GM13976 (cell line): ENCODE results near the gene FGF6.

Experiments used
- DNase-seq: peaks from one replicate; pipeline ENCODE4 v3.0.0; 2012; ENCODE audit warnings: low spot score
- in situ Hi-C: fragments of 300-500 bp; cut with MboI; formaldehyde crosslinking; loops from one replicate; pipeline ENCODE4 v1.12.0; 2022; ENCODE audit warnings: low sequenced_read_pairs, mixed read lengths, inconsistent platforms; ENCODE audit not compliant: unreplicated experiment
- TF ChIP-seq, protein P1 (sequence below): IDR thresholded peaks from 2 replicates; pipeline ENCODE4 v1.5.1; 2012; ENCODE audit warnings: borderline replicate concordance, mild to moderate bottlenecking; ENCODE audit not compliant: insufficient read depth; ENCODE audit errors: extremely low read depth, missing control alignments, control extremely low read depth

FGF6 gene

DNA sequence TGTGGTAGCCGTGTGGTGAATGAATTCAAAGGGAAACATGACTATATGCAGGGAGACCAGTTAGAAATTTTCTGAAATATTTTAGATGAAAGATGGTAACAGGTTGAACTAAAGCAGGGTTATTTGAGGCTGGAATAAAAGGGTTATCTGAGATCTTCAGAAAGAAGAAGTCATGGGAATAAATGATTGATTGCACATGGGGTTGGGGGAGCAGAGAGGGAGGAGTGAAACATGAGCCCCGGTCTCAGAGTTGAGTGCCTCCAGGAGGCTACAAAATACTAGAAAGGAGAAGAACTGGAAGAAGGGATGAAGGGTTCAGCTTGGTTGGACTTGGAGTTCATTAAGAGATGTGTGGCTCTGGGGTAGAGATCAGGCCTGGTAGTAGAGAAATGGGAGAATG, 49.8 kb downstream of the FGF6 start:
- TF ChIP-seq, protein P1, sequence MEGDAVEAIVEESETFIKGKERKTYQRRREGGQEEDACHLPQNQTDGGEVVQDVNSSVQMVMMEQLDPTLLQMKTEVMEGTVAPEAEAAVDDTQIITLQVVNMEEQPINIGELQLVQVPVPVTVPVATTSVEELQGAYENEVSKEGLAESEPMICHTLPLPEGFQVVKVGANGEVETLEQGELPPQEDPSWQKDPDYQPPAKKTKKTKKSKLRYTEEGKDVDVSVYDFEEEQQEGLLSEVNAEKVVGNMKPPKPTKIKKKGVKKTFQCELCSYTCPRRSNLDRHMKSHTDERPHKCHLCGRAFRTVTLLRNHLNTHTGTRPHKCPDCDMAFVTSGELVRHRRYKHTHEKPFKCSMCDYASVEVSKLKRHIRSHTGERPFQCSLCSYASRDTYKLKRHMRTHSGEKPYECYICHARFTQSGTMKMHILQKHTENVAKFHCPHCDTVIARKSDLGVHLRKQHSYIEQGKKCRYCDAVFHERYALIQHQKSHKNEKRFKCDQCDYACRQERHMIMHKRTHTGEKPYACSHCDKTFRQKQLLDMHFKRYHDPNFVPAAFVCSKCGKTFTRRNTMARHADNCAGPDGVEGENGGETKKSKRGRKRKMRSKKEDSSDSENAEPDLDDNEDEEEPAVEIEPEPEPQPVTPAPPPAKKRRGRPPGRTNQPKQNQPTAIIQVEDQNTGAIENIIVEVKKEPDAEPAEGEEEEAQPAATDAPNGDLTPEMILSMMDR: no peak
- in situ Hi-C loops: no loop called here
- no peak for DNase-seq

DNA sequence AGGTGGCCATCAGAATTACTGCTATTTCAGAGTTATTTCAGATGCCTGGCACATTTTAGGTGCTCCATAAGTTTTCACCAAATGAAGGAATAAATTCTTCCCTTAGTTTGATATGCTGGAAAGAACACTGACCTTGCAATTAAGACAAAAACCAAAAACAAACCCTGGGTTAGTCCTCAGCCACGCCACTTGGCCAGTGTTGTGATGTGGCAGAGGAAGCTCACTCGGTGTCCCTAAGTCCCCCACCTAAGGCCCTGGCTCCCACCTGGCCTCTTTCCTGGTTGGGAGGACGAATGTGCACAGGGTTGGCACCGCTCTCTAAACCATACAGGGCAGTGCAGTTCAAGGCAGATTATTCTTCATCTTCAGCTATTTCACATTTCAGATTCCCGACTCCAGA, 52.4 kb downstream of the FGF6 start:
- no peak for DNase-seq
- TF ChIP-seq, protein P1: no peak
- in situ Hi-C loops: no loop called here

DNA sequence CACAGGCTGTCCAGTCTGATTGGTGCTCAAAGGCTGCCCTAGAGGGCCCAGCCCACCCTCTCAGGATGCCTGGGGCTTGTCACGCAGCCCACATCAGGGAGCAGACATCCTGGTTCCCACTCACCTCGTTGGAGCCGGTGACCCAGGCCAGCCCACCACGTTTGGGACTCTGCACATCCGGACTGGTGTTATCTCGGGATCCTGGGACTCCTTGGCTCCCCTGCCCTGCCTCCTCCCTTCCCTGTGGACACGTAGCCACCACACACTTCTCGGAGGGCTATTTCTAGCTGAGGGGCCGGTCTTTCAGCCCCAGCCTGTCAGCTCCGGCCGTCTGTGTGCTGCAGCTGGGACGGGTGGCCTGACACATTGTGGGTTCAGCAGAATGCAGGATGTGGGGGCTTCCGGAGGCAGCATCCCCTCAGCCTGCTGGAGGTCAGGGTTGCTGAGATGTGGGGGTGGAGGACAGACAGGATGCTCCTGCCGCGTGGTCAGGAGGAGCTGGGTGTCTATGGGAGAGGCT, 53.3 kb downstream of the FGF6 start:
- in situ Hi-C loops: no loop called here
- TF ChIP-seq, protein P1: no peak
- no peak for DNase-seq

DNA sequence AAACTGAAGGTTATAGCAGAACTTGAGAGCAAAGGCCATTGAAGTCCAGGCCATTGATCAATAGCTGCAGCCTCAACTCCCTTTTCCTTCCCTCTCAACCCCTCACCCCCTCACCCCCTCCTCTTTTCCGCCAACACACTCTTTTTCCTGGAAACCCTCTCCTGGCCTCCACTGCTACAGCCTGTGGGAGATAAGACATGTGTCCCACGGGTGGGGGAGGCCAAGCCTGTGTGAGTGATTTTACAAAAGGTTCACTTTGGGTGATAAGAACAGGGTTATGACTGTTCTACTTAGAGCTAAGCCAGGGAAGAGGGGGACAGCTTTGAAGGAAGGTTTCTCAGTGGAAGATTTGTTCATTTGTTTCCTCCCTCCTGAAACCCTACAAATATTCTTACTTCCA, 57.0 kb downstream of the FGF6 start:
- TF ChIP-seq, protein P1: no peak
- no peak for DNase-seq
- in situ Hi-C loops: no loop called here

DNA sequence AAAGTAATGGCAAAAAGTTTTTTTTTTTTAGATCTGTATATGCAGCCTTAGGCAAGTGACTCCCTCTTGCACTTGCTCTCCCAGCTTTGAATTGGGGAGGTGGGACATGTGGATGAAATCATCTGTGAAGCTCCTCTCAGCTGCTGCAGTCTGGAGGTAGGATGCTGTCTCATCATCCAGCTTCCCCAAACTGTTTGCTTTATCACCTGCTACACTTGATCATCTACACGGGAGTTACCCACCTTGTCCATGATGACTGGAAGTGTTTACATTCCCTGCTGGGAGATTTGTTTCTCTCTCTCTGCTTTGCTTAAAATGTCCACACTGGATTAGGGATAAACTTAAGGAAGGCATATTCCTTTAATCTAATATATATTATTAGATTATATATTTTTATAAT, 57.6 kb downstream of the FGF6 start:
- in situ Hi-C loops: no loop called here
- TF ChIP-seq, protein P1: no peak
- DNase-seq: no peak

DNA sequence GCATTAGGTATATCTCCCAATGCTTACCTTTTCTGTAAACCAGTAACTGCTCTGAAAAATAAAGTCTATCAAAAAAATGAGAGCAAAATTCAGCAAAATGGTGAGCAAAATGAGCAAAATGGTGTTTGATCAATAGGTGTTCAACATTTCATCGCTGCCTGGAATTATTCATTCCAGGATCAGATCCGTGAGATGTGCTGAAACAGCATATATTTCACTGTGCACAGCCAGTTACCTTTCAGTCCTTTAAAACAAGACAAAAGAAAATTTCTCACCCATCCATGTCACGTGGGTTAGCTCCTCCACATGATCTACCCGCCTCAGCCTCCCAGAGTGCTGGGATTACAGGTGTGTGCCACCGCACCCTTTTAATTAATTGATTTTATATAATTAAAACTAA, 58.0 kb downstream of the FGF6 start:
- in situ Hi-C loops: no loop called here
- TF ChIP-seq, protein P1: no peak
- no peak for DNase-seq

DNA sequence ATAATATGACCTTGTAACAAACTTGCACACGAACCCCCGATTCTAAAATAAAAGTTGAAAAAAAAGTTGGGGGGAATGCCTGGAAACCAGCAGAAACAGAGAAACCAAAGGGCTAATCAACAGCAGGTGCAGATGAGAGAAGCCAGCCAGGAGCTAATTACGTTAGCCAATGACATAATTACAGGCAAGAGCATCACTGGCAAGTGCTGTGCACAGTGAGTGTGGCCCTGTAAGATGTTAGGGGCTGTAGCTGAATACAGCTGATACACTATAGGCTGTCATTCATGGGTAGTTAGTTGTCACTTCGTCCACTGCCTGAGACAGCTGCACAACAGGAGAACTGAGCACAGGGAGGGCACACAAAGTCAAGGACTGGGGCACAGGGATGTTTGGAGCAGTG, 58.8 kb downstream of the FGF6 start:
- TF ChIP-seq, protein P1: no peak
- DNase-seq: no peak
- in situ Hi-C loops: no loop called here
